SHP77 (cell line): ENCODE measurements around the gene NMT1.
"Not testable (repeated sequence)": the region's sequence is repeated elsewhere in the genome, so short reads cannot be mapped to it uniquely, and the experiment has no call there.

Experiments used
- DNase-seq, 2 experiments: peaks; one replicate each; lab custom pipeline; 2025; lab: John Stamatoyannopoulos, UW

The NMT1 gene

DNA sequence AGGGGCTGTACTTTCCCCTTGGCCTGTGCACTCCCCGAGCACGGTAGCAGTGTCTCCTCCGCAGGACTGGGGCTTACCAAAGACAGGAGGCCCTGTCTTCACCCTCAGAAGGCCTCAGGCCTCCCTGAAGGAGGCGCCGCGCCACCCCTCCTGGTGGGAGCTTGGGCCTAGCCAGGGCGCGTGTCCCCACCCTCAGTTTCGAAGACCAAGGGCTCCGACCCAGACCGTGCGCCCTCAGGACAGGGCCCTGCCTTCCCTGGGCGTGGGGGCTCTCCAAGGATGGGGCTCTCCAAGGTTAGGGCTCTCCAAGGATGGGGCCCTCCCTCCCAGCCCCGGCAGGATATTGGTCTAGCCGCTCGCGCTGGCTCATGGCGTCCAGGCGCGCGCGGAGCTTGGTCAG is 59.4 kb downstream of the NMT1 start:
- no peak for DNase-seq

DNA sequence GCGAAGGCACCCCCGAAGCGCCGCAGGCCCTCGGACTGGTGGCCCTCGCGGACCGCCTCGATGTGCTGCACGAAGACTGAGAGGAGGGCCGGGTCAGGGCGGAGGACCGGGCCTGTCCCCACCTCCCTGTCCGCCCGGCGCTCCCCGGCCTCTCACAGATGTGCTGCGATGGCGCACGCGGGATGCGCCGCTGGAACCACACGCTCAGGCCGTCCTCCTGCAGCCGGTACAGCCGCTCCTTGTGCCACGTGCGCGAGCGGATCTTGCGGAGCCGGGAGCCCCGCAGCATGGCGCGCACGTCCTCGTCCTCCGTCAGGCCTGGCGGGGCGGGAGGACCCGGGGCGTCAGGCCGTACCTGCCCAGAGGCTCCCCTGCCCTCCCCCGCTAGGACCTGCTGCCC is 59.9 kb downstream of the NMT1 start:
- DNase-seq = no peak

DNA sequence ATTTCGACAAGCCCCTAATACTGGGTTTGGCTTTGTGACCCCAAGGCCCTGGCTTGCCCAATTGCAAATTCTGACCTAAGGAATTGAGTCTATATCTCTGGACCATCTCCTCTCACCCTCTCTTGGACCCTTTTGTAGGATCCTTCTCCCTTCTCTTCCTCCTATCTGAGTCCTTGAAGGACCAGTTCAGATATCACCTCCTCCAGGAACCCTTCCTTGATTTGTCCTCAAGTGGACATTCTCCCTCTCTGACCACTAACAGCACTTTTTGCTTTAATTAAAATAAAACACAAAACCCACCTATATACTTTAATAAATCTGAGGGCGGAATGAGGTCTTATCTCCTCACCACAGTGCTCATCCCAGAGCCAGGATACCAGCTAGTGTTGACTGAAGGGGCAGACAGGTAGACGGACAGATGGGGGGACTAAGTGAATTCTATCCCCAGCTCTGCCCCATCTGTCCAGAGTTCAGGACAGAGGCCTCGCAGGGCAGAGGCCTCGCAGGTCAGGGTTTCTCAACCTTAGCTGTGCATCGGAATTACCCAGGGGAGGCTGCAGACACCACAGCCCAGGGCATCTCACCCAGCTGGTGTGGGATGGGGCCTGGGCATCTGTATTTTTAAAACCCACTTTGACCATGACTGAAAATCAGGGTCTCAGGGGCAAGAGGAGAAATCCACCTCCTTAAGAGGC is 62.1 kb downstream of the NMT1 start:
- DNase-seq = no peak

DNA sequence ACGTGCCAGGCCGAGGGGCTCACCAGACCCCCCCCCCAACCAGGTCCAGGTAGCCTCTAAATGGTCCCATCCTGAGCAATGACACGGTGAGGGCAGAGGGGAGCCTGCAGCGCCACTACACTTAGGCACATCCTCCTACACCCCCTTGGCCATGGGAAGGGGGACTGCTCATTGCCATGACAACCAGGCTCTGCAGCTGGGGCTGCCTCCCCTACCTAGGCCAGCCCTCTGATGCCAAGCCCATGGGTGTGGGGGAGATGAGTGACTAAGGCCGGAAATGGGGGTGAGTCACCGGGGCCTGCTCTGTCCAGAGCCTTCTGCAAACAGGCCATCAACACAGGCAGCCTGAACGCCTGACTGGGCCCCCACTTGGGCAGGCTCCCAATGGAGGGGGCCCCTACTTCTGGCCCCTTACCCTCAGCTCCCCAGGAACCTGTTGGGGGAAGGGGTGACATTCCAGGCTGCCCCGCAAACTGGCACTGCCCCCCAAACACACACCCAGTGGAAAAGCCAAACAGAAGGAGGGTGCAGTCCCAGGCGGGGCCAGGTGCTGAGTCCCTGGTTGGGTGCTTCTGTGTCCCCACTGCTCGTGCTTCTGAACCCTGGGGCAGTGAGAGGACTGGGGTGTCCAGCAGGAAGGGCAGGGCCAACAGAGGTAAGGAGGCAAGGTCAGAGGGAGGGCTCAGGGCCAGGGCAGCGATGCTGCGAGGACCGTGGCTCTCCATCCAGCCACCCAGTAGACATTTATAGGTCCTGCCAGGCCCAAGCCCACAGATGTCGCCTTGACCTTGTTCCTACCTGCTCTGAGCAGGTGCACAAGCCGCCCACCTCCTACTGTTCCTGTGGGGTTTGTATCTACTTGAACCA is 63.0 kb downstream of the NMT1 start:
- peak in 1 of 2 experiments; percentile 60 for DNase-seq

DNA sequence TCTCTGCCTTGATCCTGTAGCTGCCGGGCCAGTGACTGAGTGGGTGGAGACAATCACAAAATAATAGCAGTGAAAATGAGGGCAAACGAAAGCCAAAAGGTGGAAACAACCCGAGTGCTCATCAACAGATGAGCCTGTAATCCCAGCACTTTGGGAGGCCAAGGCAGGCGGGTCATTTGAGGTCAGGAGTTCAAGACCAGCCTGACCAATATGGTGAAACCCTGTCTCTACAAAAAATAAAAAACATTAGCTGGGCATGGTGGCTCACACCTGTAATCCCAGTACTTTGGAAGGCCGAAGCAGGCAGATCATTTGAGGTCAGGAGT is 63.6 kb downstream of the NMT1 start:
- DNase-seq = not testable (repeated sequence)

DNA sequence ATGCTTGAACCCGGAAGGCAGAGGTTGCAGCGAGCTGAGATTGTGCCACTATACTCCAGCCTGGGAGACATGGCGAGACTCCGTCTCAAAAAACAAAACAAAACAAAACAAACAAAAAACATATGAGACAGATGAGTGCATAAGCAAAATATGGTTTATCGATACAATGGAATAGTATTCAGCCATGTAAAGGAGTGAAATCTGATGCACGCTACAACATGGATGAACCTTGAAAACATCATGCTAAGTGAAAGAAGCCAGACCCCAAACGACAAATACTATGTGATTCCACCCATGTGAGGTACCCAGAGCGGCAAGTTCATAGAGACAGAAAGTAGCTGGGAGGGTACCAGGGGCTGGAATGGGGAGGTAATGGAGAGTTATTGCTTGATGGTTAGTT is 64.4 kb downstream of the NMT1 start:
- no peak for DNase-seq

DNA sequence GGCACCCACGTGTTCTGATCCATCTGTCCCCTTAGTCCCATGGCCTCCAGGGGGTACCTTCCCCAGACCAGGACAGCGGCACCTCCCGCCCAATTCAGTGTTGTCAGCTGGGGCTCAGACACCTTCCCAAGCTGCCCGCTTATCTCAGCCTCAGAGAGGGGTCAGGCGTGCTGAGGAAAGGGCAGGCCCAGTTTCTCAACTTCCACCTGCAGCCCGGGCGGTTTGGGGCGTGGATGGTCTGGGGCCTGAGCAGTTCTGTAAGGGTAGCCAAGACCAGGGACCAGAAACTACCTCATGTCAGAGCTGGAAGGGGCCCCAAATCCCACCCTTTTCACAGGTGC is 66.1 kb downstream of the NMT1 start:
- DNase-seq = no peak

DNA sequence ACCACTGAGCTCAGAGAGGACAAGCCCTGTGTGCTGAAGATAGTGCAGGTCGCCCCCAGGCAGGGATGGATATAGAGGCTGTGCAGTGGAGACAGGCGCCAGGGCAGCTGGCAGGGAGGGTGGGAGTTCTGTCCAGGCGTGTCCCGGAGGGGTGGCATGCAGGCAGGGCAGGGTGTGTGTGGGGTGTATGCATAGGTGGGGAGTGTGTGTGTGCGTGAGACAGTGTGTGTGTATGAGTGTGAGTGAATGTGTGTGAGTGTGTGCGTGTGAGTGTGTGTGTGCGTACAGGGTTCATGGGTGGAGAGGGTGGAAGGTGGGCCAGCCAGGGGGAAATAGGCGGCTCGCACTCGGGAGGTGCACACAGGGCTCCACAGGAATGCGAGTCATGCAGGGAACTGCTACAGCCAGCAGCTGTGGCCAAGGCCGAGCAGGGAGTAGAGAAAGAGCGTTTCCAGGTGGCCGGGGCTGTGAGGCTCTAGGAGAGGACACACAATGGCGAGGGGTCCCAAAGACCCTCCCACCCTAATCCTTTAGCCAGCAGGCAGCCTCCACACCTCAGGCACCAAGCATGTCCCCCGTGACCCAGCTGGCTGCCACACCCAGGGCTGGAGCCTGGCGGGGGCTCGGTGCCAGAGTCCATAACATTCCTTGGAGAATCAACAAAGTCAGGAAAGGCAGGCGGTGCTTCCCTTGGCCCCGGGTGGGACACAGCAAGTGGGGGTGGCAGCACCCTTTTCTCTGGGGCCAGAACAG is 66.6 kb downstream of the NMT1 start:
- DNase-seq = no peak

DNA sequence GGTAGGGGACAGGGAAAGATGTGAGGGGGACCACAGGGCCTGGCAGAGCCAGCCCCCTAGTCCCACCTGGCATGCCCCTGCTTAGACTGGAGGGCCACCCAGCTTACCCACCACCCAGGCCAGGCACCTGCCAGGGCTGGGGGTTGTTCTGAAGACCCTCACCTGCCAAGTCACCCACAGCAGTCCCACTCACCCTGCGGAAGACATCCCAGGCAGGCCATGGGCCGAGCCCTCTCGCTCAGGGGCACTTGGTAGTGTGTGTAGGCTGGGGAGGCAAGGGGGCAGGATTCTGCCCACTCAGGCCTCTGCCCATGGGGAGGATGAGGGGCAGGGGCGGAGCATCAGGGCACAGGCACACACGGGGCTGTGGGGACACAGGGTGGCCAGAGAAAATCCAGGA is 67.2 kb downstream of the NMT1 start:
- no peak for DNase-seq

DNA sequence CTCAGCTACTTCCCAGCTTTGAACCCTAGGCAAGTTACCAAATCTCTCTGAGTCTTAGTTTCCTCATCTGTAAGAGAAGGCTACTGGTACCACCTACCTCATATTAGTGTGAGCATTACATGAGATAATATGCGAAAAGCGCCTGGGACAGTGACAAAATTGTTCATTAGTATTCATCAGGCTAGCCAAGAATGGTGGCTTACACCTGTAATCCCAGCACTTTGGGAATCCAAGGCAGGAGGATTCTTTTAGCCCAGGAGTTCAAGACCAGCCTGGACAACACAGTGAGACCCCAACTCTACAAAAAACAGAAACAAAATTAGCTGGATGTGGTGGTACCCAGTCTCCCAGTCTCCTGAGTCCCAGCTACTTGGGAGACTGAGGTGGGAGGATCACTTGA is 67.9 kb downstream of the NMT1 start:
- DNase-seq = no peak

DNA sequence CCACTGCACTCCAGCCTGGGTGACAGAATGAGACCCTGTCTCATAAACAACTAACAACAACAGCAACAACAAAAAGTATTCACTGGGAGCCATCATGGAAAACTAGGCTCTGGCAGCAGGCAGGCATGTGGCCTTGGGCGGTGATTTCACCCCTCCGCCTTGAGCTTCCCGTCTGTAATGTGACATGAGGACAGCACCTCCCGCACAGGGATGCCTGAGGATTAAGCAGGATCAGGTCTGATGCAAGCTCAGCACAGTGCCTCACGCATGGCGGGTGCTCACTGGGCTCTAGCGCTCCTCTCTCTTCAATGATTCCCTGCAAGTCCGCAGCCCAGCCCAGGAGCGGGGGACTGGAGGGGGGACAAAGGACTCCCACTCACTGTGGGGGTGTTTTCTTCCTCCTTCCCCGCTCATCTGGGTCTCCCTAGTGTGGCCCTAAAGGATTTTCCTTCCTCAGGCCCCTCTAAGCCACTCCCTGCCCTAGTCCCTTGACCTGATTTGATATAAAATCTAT is 68.4 kb downstream of the NMT1 start:
- DNase-seq = no peak

DNA sequence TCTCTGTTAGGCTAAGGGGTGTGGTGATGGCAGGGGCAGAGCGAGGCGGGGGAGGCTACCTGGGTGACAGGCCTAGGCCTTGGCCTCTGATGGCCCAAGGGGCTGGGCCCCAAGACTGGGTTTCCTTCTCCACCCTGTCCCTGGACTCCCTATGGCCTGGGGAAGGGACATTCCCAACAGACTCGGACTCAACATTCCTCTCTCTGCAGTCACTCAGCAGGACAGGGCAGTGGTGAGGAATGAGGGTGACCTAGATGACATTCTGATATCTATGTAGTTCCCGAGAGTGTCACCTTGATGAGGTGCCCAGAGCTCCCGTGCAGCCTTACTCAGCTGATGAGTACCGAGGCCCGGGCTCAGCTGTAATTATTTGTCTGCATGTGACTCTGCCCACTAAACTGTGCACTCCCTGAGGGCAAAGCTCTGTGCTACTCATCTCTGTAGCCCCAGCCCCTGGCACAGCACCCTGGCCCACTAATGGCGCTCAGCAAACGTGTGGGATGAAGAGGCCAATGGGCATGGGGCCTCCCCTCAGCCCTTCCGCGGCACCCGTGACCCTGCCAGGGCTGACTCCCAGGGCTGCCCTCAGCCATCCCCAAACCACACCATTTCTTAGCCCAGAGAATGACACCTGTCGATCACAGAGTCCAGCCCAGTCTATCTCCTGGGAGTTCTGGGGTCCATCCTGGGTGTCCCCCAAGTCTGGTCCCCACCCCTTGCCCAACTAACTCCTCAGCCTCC is 69.0 kb downstream of the NMT1 start:
- DNase-seq = no peak

DNA sequence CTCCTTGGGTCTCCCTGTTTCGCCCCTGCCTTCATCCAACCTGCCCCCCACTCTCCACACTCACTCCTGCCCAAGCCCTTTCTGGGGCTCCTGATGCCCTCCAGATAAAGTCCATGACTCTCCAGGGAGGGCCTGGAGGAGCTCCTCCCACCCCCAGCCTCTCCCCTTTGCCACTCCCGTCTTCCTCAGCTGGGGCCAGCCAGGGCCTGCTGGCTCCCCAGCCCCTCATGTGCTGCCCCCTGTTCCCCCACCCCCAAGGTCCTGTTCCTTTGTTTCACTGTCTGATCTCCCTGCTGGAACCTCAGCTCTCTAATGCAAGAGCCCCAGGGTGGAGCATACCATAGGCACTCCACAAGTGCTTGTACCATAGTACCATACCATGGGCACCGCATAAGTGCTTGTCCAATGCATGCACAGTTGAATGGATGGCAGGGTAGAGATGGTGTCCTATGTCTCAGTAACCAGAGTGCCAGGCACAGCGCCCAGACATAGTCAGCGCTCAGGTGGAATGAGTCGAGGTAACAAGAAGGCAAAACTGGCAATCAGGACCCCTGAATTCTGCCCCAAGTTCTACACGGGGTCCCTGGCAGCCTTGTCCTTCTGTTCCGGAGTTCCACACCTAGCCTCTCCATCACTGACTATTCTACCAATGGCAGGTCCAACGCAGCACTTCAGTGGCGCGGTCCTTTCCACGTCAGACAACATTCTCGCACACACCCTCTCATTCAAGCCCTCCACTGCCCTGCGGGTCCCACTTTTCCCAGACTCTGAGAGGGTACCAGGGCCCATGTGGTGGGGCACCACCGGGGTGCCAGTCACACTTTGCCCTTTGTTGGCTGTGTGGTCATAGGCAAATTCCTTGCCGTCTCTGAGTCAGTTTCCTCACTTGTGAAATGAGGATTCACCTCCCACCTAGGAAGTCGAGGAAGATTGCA is 69.8 kb downstream of the NMT1 start:
- DNase-seq = no peak

DNA sequence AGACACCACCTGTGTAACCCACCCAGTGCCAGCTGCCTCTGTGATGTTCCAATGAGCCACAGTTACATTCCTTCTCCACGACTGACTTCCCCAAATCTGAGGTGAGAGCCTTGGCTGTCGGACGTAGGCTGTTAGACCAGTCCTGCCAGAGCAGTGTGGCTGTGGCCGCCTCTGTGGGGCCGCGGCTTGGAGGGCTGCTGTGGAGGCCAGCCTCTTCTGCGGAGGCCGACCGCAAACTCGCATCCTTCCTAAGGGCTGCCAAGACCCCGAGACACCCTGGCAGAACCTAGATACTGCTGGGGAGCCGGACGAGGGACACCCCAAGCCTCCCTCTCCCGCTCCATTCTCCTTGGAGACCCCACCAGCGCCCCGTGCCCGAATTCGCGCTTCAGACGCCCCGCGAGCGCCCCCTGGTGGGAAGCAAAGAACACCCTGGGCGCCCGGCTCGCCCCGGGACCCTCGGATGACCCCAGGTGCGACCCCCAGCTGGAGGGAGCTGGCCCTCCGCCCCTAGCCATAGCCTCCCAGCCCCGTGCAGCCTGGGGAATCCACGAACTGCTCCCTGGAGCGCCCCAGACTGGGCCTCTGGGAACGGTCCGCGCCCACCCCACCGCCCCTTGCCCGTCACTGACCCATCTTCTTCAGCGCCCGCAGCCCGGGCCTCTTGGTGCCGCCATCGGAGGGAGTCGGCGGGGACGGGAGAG is 70.7 kb downstream of the NMT1 start:
- DNase-seq = peak in 1 of 2 experiments; percentile 40

DNA sequence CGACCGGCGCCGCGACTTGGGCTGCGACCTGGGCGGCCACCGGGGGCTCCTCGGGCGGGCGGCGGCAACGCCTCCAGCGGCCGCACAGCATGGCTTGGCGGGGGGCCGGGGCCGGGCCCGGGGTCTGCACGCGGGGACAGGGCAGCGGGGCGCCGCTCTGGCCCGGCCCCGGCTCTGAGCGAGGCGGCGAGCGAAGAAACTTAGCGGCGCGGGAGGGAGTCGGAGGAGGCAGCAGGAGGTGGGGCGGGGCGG is 71.1 kb downstream of the NMT1 start, which contains the start of gene PLCD3:
TSS of gene PLCD3 (minus strand) at position 196 of the 252 bp plus-strand sequence. CDS start at position 91, 105 bp downstream.
- no peak for DNase-seq

DNA sequence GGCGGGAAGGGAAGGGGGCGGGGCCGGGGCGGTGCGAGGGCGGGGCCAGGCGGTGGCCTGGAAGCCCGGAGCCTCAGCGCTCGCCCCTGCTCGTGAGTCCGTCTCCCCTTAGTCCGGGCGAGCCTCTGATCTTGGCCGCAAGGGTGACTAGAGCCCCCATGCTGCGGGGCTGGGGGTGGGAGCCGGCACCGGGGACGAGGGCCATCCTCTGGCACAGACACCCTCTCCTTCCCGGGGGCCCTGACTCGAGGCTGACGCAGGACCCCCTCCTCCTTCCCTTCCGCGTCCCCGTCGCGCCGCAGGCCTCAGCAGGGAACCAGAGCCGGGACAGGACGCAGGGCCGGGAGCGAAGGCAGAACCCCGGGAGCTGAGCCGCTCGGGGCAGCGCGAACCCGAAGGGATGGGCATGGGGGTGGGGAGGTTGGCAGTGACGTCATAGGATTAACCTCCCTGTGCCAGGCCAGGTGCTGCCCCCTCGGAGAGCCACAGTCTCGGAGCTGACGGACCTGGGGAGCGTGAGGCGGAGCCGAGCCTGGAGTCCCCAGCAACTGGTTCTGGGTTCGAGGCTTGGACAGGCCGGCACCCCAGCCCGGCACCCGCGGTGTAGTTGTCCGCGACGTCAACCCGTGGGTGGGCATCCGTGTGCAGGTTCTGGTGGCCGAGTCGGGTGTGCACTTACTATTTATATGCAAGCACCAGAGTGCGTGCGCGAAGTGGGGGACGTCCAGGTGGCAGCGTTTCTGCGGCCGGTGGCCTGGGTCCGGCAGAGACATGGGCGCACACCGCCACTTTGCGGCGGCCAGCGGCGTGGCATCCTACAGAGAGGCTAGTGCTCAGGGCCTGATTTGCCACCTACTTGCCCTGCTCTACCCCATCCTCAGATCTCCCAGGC is 71.7 kb downstream of the NMT1 start:
- peak; percentile 72 to 75 for DNase-seq

DNA sequence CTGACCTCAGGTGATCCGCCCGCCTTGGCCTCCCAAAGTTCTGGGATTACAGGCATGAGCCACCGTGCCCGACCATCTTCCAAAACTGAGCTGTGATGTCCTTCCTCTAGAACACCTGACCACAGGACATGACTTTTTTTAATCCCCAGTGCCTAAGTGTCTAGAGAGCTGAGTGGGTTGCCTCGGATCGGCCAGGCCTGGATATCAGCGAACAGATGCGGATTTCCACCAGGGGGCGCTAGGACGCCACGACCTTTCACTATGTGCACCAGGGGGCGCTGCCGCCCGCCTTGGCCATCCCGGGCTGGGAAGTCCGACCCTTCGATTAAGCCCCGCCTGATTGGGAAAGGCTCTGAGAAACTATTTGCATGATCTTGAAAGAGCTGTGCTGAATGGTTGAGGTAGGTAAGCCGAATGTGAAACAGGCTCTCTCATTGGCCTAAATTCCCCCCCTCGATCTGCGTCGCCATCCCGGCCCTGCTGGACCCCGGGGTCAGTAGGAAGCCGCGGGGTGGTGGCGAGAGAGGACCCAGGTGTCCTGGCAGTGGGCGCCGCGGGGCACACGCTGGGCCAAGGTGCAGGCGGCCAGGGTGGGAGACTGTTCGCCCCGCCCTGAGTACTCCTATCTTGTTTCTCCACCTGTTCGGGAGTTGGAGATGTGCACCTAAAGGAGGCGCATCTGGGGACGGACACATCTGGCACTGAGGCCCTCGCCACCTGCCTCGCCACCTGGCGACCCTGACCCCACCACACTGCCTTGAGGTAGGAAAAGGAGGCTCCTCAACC is 74.3 kb downstream of the NMT1 start, which contains the start of gene ACBD4:
TSS of gene ACBD4 (plus strand) at position 496 of the 786 bp plus-strand sequence. CDS start 458 bp downstream, outside the sequence.
- peak; percentile 89 to 95 for DNase-seq
